ENCODE measurements around the gene TBPL2.

The TBPL2 gene

GRCh38 chr14:55370883-55371455, 69.4 kb downstream of the TBPL2 start:
- no peaks in the 10 kb centered on the region for H3K9me3 Mint-ChIP-seq
- H3K4me1 Mint-ChIP-seq, result peaks cover 12% of the 10 kb centered on the region
- no peak overlapping the region for H3K4me3 Mint-ChIP-seq
- no peak overlapping the region for H3K27ac Mint-ChIP-seq
- no peak for DNase-seq
- TF ChIP-seq CTCF (IDR thresholded peaks at IDR 0.05), result no peak
- H3K36me3 Mint-ChIP-seq (ENCODE audit: low read depth), result peaks cover 85% of the 10 kb centered on the region
- peaks cover 4% of the 10 kb centered on the region for H3K27me3 Mint-ChIP-seq (ENCODE audit: low read depth, poor library complexity)

- no peak for TF ChIP-seq CTCF (IDR thresholded peaks at IDR 0.05)
- Mint-ChIP-seq H3K4me3 (no peak overlapping the region), H3K27me3 (ENCODE audit: low read depth, poor library complexity) (no peaks in the 10 kb centered on the region), H3K9me3 (no peaks in the 10 kb centered on the region), H3K36me3 (ENCODE audit: low read depth) (peaks cover 71% of the 10 kb centered on the region), H3K27ac (no peak overlapping the region), H3K4me1 (no peaks in the 10 kb centered on the region)
- no peak for DNase-seq
These were observed 74.1 kb downstream of the TBPL2 start for GRCh38 chr14:55366271-55366670.

Measured in nephron progenitor cell (in vitro differentiated cells).